SK-N-SH treated with all-trans-retinoic acid at 6 μM for 48 hours (cell line): Measurements from ENCODE around the gene ANKS6.

Experiments
- CREB5 ChIP-seq: fragments of 250-450 bp; sonication (Bioruptor Pico); IDR thresholded peaks from 2 replicates; pipeline ENCODE4 v1.5.1; 2020; ENCODE audit warnings: low read depth, mild to moderate bottlenecking, moderate library complexity
- CSDC2 ChIP-seq: fragments of 250-450 bp; sonication (Bioruptor Pico); IDR thresholded peaks from 2 replicates; pipeline ENCODE4 v1.5.0; 2020; ENCODE audit warnings: mild to moderate bottlenecking, moderate library complexity
- CSRNP3 ChIP-seq: fragments of 250-450 bp; sonication (Bioruptor Pico); IDR thresholded peaks from 2 replicates; pipeline ENCODE4 v1.5.1; 2021; ENCODE audit warnings: mild to moderate bottlenecking, moderate library complexity
- ESRRG ChIP-seq: fragments of 250-450 bp; sonication (Bioruptor Pico); IDR thresholded peaks from 2 replicates; pipeline ENCODE4 v1.6.1; 2021; ENCODE audit warnings: mild to moderate bottlenecking
- ISL1 ChIP-seq: fragments of 250-450 bp; sonication (Bioruptor Pico); IDR thresholded peaks from 2 replicates; pipeline ENCODE4 v2.1.2; 2022; ENCODE audit warnings: mild to moderate bottlenecking, moderate library complexity
- OSR1 ChIP-seq: fragments of 250-450 bp; sonication (Bioruptor Pico); IDR thresholded peaks from 2 replicates; pipeline ENCODE4 v1.8.0; 2022; ENCODE audit warnings: moderate library complexity, mild to moderate bottlenecking, inconsistent platforms
- PATZ1 ChIP-seq: fragments of 250-450 bp; sonication (Bioruptor Pico); IDR thresholded peaks from 2 replicates; pipeline ENCODE4 v1.8.0; 2020; ENCODE audit warnings: mild to moderate bottlenecking, moderate library complexity, borderline replicate concordance
- PPARA ChIP-seq: fragments of 250-450 bp; sonication (Bioruptor Pico); IDR thresholded peaks from 2 replicates; pipeline ENCODE4 v1.5.0; 2020; ENCODE audit warnings: mild to moderate bottlenecking, borderline replicate concordance
- ZC3H10 ChIP-seq: fragments of 250-450 bp; sonication (Bioruptor Pico); IDR thresholded peaks from 2 replicates; pipeline ENCODE4 v1.5.1; 2021; ENCODE audit warnings: mild to moderate bottlenecking, moderate library complexity
- ZFP3 ChIP-seq: fragments of 250-450 bp; sonication (Bioruptor Pico); IDR thresholded peaks from 2 replicates; pipeline ENCODE4 v1.5.0; 2020; ENCODE audit warnings: mild to moderate bottlenecking, moderate library complexity
- ZFP30 ChIP-seq: fragments of 450-650 bp; formaldehyde crosslinking; IDR thresholded peaks from 2 replicates; pipeline ENCODE4 v1.5.0; 2022; ENCODE audit warnings: mild to moderate bottlenecking, moderate library complexity
- ZNF70 ChIP-seq: fragments of 450-650 bp; formaldehyde crosslinking; IDR thresholded peaks from 2 replicates; pipeline ENCODE4 v1.5.0; 2020; ENCODE audit warnings: mild to moderate bottlenecking, moderate library complexity

DNA sequence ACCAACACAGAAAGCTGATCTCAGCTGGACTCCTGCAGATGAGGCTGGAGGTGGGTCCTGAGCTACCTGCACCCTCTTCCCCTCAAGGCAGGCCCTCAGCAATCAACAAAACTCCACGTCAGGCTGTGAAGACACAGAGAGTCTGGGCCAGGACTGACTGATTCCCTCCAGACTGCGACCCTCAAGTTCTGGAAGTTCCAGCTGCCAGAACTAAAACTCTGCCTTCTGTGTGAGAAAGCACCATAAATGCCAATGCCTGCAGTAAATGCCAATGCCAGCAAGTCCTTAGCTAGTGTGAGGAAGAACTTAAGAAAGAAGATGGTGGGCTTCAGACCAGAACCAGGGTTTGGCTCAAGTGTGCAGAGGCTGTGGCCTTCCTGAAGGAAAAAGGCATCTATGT, 45.1 kb downstream of the ANKS6 start:
- TF ChIP-seq PATZ1 (no peak), ISL1 (CRISPR knock-in tag) (no peak), ZFP30 (CRISPR knock-in tag) (no peak), ZNF70 (CRISPR knock-in tag) (no peak), ZC3H10 (CRISPR knock-in tag) (no peak), CSDC2 (CRISPR knock-in tag) (no peak), OSR1 (CRISPR knock-in tag) (no peak), ESRRG (CRISPR knock-in tag) (no peak), PPARA (no peak), ZFP3 (CRISPR knock-in tag) (no peak), CSRNP3 (CRISPR knock-in tag) (no peak), CREB5 (CRISPR knock-in tag) (no peak)
